Measurements from ENCODE around the gene PWP2.
"Not testable (repeated sequence)": the region's sequence is repeated elsewhere in the genome, so short reads cannot be mapped to it uniquely, and the experiment has no call there.

Gene PWP2

GRCh38 chr21:44157439-44158081 is 50.4 kb downstream of the PWP2 start:
- not testable (repeated sequence) for H3K9ac ChIP-seq (ENCODE audit: low read length); H3K4me3 ChIP-seq (ENCODE audit: low read depth in 1 of 2, low read length in 2 of 2); H3K9me3 ChIP-seq (ENCODE audit: low read length); H3K4me1 ChIP-seq (ENCODE audit: insufficient read depth, low read length); H3K27me3 ChIP-seq (ENCODE audit: control insufficient read depth in 1 of 2, insufficient read depth in 2 of 2, low read length in 2 of 2); H3K27ac ChIP-seq (ENCODE audit: low read depth, low read length); H3K36me3 ChIP-seq (ENCODE audit: insufficient read depth, low read length)

GRCh38 chr21:44158082-44158468 is 50.9 kb downstream of the PWP2 start:
- not testable (repeated sequence) for H3K27me3 ChIP-seq (ENCODE audit: control insufficient read depth in 1 of 2, insufficient read depth in 2 of 2, low read length in 2 of 2); H3K4me3 ChIP-seq (ENCODE audit: low read depth in 1 of 2, low read length in 2 of 2); H3K27ac ChIP-seq (ENCODE audit: low read depth, low read length); H3K4me1 ChIP-seq (ENCODE audit: insufficient read depth, low read length); H3K36me3 ChIP-seq (ENCODE audit: insufficient read depth, low read length); H3K9ac ChIP-seq (ENCODE audit: low read length); H3K9me3 ChIP-seq (ENCODE audit: low read length)

DNA sequence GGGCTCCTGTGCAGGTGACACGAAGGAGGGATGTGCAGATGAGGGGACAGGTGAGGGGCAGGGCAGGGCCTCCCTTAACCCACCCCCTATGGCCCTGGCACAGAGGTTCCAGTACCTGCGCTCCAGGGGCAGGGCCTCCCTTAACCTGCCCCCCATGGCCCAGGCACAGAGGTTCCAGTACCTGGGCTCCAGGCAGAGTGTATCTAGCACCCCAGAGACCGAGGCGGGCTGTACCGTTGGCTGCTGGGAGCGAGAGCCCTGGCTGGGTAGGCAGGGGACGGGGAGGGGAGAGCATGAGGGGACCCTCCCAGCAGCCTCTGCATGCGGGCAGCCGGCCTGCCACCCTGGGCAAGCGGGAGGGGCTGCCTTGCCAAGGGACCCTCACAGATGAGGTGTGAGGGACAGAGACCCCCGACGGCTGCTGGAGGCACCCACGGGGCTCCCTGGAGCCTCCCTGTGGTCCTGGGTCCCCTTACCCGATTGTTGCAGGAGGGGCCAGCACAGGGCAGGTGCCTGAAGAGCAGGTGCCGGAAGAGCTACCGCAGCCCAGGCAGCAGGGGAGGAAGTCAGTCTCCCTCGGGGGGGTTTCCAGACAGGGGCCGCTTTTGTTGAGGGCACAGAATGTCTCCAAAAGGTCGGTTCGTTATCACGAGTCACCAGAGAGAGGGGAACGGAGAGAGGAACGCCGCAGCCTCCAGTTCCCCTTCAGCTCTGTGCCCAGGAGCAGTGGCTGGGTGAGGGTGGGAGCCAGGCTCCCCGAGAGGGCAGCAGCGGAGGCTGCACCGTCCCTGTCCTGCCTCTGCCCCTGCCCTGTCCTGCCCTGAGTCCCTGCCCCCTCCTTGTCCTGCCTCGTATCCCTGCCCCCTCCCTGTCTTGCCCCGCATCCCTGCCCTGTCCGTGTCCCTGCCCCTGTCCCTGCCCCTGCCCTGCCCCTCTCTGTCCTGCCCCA is 52.4 kb downstream of the PWP2 start:
- H3K27me3 ChIP-seq (ENCODE audit: control insufficient read depth in 1 of 2, insufficient read depth in 2 of 2, low read length in 2 of 2); H3K4me1 ChIP-seq (ENCODE audit: insufficient read depth, low read length); H3K9ac ChIP-seq (ENCODE audit: low read length); H3K4me3 ChIP-seq (ENCODE audit: low read depth in 1 of 2, low read length in 2 of 2); H3K27ac ChIP-seq (ENCODE audit: low read depth, low read length); H3K36me3 ChIP-seq (ENCODE audit: insufficient read depth, low read length); H3K9me3 ChIP-seq (ENCODE audit: low read length): not testable (repeated sequence)

GRCh38 chr21:44160298-44160672 is 53.1 kb downstream of the PWP2 start:
- not testable (repeated sequence) for H3K9me3 ChIP-seq (ENCODE audit: low read length); H3K36me3 ChIP-seq (ENCODE audit: insufficient read depth, low read length); H3K4me3 ChIP-seq (ENCODE audit: low read depth in 1 of 2, low read length in 2 of 2); H3K27ac ChIP-seq (ENCODE audit: low read depth, low read length); H3K9ac ChIP-seq (ENCODE audit: low read length); H3K4me1 ChIP-seq (ENCODE audit: insufficient read depth, low read length); H3K27me3 ChIP-seq (ENCODE audit: control insufficient read depth in 1 of 2, insufficient read depth in 2 of 2, low read length in 2 of 2)

GRCh38 chr21:44160821-44161220 is 53.6 kb downstream of the PWP2 start:
- not testable (repeated sequence) for H3K27me3 ChIP-seq (ENCODE audit: control insufficient read depth in 1 of 2, insufficient read depth in 2 of 2, low read length in 2 of 2); H3K4me1 ChIP-seq (ENCODE audit: insufficient read depth, low read length); H3K4me3 ChIP-seq (ENCODE audit: low read depth in 1 of 2, low read length in 2 of 2); H3K9ac ChIP-seq (ENCODE audit: low read length); H3K27ac ChIP-seq (ENCODE audit: low read depth, low read length); H3K36me3 ChIP-seq (ENCODE audit: insufficient read depth, low read length); H3K9me3 ChIP-seq (ENCODE audit: low read length)

- not testable (repeated sequence) for H3K36me3 ChIP-seq (ENCODE audit: insufficient read depth, low read length); H3K4me3 ChIP-seq (ENCODE audit: low read depth in 1 of 2, low read length in 2 of 2); H3K27me3 ChIP-seq (ENCODE audit: control insufficient read depth in 1 of 2, insufficient read depth in 2 of 2, low read length in 2 of 2); H3K4me1 ChIP-seq (ENCODE audit: insufficient read depth, low read length); H3K9ac ChIP-seq (ENCODE audit: low read length); H3K9me3 ChIP-seq (ENCODE audit: low read length); H3K27ac ChIP-seq (ENCODE audit: low read depth, low read length)
These were observed 56.0 kb downstream of the PWP2 start for GRCh38 chr21:44163167-44163653.

DNA sequence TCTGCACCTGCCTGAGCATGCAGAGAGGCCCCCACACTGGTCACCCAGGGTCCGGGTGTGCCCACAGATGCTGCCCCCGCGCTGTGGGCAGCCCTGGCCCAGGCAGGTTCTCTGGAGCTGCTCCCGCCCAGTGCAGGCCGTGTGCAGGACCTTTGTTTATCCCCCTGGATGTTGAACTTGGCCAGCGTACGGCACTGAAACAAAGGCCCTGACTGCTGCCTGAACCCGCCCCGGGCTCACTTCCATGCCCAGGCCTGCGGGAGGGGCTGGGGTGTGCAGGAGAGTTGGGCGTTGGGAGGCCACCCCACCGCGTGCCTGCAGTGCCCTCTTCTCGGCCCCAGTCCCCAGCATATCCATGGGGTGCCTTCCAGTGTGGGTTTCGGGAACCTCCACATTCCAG is 58.7 kb downstream of the PWP2 start:
- not testable (repeated sequence) for H3K9ac ChIP-seq (ENCODE audit: low read length); H3K27me3 ChIP-seq (ENCODE audit: control insufficient read depth in 1 of 2, insufficient read depth in 2 of 2, low read length in 2 of 2); H3K9me3 ChIP-seq (ENCODE audit: low read length); H3K4me3 ChIP-seq (ENCODE audit: low read depth in 1 of 2, low read length in 2 of 2); H3K36me3 ChIP-seq (ENCODE audit: insufficient read depth, low read length); H3K27ac ChIP-seq (ENCODE audit: low read depth, low read length); H3K4me1 ChIP-seq (ENCODE audit: insufficient read depth, low read length)

- H3K4me1 ChIP-seq (ENCODE audit: insufficient read depth, low read length); H3K27ac ChIP-seq (ENCODE audit: low read depth, low read length); H3K9ac ChIP-seq (ENCODE audit: low read length); H3K27me3 ChIP-seq (ENCODE audit: control insufficient read depth in 1 of 2, insufficient read depth in 2 of 2, low read length in 2 of 2); H3K36me3 ChIP-seq (ENCODE audit: insufficient read depth, low read length); H3K4me3 ChIP-seq (ENCODE audit: low read depth in 1 of 2, low read length in 2 of 2); H3K9me3 ChIP-seq (ENCODE audit: low read length): not testable (repeated sequence)
These were observed 60.3 kb downstream of the PWP2 start for GRCh38 chr21:44167527-44167926.

DNA sequence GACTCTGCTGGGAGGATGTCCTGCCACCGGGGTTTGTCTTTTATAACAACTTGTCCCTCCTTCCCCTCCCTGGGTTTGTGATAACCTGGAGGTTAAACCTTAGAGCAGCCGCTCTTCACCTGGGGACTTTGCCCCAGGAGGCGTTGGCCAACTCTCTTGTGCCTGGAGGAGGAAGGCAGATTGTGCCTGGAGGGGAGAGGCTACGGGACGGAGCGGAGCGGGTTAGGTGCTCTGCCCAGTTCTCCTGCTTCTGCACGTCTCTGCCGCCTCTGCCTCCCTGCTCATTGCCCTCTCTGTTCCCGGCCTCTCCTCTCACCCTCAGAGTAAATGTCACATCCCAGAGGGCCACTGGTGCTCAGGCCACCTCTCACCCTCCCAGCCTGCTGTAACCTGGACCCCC is 63.1 kb downstream of the PWP2 start:
- not testable (repeated sequence) for H3K4me3 ChIP-seq (ENCODE audit: low read depth in 1 of 2, low read length in 2 of 2); H3K27me3 ChIP-seq (ENCODE audit: control insufficient read depth in 1 of 2, insufficient read depth in 2 of 2, low read length in 2 of 2); H3K27ac ChIP-seq (ENCODE audit: low read depth, low read length); H3K9me3 ChIP-seq (ENCODE audit: low read length); H3K4me1 ChIP-seq (ENCODE audit: insufficient read depth, low read length); H3K9ac ChIP-seq (ENCODE audit: low read length); H3K36me3 ChIP-seq (ENCODE audit: insufficient read depth, low read length)

DNA sequence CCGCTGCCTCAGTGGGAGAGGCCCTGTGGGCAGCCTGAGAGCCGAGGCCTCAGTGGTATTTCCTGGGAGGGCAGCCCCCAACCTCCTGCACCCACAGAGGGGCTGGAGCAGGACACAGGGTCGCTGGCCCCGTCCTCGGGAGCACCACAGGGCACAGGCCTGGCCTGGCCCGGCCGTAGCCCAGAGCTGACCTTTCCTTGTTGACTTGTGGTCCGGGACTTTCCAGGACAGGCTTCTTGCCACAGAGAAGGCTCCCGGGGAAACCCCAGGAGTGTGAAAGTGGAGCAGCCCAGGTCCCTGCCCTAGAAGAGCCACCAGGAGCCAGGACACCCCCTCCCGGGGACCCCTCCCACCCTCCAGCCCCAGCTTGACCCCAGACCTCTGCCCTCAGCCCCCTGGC is 63.7 kb downstream of the PWP2 start:
- H3K36me3 ChIP-seq (ENCODE audit: insufficient read depth, low read length); H3K9me3 ChIP-seq (ENCODE audit: low read length); H3K27ac ChIP-seq (ENCODE audit: low read depth, low read length); H3K4me3 ChIP-seq (ENCODE audit: low read depth in 1 of 2, low read length in 2 of 2); H3K27me3 ChIP-seq (ENCODE audit: control insufficient read depth in 1 of 2, insufficient read depth in 2 of 2, low read length in 2 of 2); H3K9ac ChIP-seq (ENCODE audit: low read length); H3K4me1 ChIP-seq (ENCODE audit: insufficient read depth, low read length): not testable (repeated sequence)

DNA sequence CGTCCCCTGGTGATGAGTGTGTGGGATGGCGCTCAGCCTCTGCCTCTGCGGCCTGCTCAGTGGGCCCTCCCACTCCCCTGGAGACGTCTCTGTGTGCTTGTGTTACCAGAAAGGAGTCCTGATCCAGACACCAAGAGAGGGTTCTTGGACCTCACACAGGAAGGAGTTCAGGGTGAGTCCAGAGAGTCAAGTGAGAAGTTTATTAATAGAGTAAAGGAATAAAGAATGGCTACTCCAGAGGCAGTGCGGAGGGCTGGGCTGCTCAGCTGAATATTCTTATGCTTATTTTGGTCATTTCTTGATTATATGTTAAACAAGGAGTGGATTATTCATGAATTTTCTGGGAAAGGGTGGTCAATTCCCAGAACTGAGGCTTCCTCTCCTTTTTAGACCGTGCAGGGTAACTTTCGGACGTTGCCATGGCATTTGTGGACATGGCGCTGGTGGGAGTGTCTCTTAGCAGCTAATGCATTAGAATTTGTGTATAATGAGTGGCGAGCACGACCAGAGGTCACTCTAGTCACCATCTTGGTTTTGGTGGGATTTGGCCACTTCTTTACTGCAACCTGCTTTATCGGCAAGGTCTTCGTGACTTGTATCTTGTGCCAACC is 64.9 kb downstream of the PWP2 start:
- not testable (repeated sequence) for H3K4me3 ChIP-seq (ENCODE audit: low read depth in 1 of 2, low read length in 2 of 2); H3K27me3 ChIP-seq (ENCODE audit: control insufficient read depth in 1 of 2, insufficient read depth in 2 of 2, low read length in 2 of 2); H3K9me3 ChIP-seq (ENCODE audit: low read length); H3K9ac ChIP-seq (ENCODE audit: low read length); H3K27ac ChIP-seq (ENCODE audit: low read depth, low read length); H3K36me3 ChIP-seq (ENCODE audit: insufficient read depth, low read length); H3K4me1 ChIP-seq (ENCODE audit: insufficient read depth, low read length)

- H3K4me1 ChIP-seq (ENCODE audit: insufficient read depth, low read length); H3K9me3 ChIP-seq (ENCODE audit: low read length); H3K27ac ChIP-seq (ENCODE audit: low read depth, low read length); H3K4me3 ChIP-seq (ENCODE audit: low read depth in 1 of 2, low read length in 2 of 2); H3K36me3 ChIP-seq (ENCODE audit: insufficient read depth, low read length); H3K27me3 ChIP-seq (ENCODE audit: control insufficient read depth in 1 of 2, insufficient read depth in 2 of 2, low read length in 2 of 2); H3K9ac ChIP-seq (ENCODE audit: low read length): not testable (repeated sequence)
These were observed 65.5 kb downstream of the PWP2 start for GRCh38 chr21:44172741-44173140.

Measured in muscle layer of colon (tissue), 2 donors.